SK-N-MC (cell line): ENCODE data around the gene EID1.

ENCODE experiments used
- EZH2 ChIP-seq: fragments of 200-600 bp; sonication (generic); IDR thresholded peaks from one replicate; pipeline ENCODE4 v1.6.1; 2017; ENCODE audit warnings: antibody characterized with exemption
- FOXP2 ChIP-seq: optimal IDR thresholded peaks from 2 replicates; pipeline ENCODE3; 2011; ENCODE audit warnings: mild to moderate bottlenecking, moderate library complexity; ENCODE audit not compliant: insufficient read depth; ENCODE audit errors: extremely low read length, control extremely low read depth
- POLR2AphosphoS5 ChIP-seq: IDR thresholded peaks from 2 replicates; pipeline ENCODE4 v1.6.1; 2012; ENCODE audit warnings: mild to moderate bottlenecking, low read depth, low read length, borderline replicate concordance

- TF ChIP-seq POLR2AphosphoS5 (no peak), EZH2 (no peak), FOXP2 (no peak)
Measured at GRCh38 chr15:48888191-48888590, 10.3 kb downstream of the EID1 start.
